Esophagus squamous epithelium (tissue), 5 donors: Measurements from ENCODE around the gene RHCE. TPM values are rescaled to one million over a fixed set of nuclear protein-coding genes. Genes with fewer than 3 reads are reported as not detected.
"Not testable (repeated sequence)": the region's sequence is repeated elsewhere in the genome, so short reads cannot be mapped to it uniquely, and the experiment has no call there.

Source experiments
- DNase-seq: peaks from one replicate; lab custom pipeline; 2025; lab: John Stamatoyannopoulos, UW
- H3K27ac ChIP-seq, 4 donors: fragments of 200-600 bp; sonication (generic); one replicate each; pipeline ENCODE4 v1.5.1; 2016 to 2019; ENCODE audit warnings: mild to moderate bottlenecking in 1 of 4
- H3K27me3 ChIP-seq, 4 donors: fragments of 200-600 bp; sonication (generic); 1 replicate in 3 of 4; 2 replicates in 1 of 4; pipeline versions ENCODE4 v1.5.1 to v1.6.0; 2017 to 2021; ENCODE audit warnings: antibody characterized with exemption in 1 of 4
- H3K36me3 ChIP-seq, 3 donors: fragments of 200-600 bp; sonication (generic); one replicate each; pipeline ENCODE4 v1.5.1; 2016 to 2019
- H3K4me1 ChIP-seq, 3 donors: fragments of 200-600 bp; sonication (generic); one replicate each; pipeline ENCODE4 v1.5.1; 2017 to 2019
- H3K4me3 ChIP-seq, 4 donors: fragments of 200-600 bp; sonication (generic); 1 replicate in 3 of 4; 2 replicates in 1 of 4; pipeline ENCODE4 v1.5.1; 2016 to 2019; ENCODE audit warnings: mild to moderate bottlenecking in 2 of 4, moderate library complexity in 1 of 4
- H3K9me3 ChIP-seq, 3 donors: fragments of 200-600 bp; sonication (generic); one replicate each; pipeline ENCODE4 v1.5.1; 2016 to 2019
- WGBS, 2 donors: methylation state at CpG; one replicate each; pipeline ENCODE4 v1.1.5; 2018; 5-methylcytosine and 5-hydroxymethylcytosine counted together
- intact Hi-C: fragments of 100-400 bp; cut with DNase I; formaldehyde crosslinking; loops from one replicate; pipeline ENCODE4 v1.15.0; 2022
- total RNA-seq, 4 donors: library from RNA; depleted of rRNA; stranded (reverse); fragments of >200 nt; gene quantifications; one replicate each; pipeline ENCODE4 v1.1.0, GENCODE V29; 2016
- TF ChIP-seq, protein P1 (sequence below), 6 experiments: fragments of 450-650 bp in 4 of 6; fragments of 200-600 bp in 2 of 6; sonication (generic) in 2 of 6; IDR thresholded peaks; one replicate each; pipeline ENCODE4 v1.5.1; 2016 to 2019; ENCODE audit warnings: antibody characterized with exemption in 6 of 6, mild to moderate bottlenecking in 4 of 6, moderate library complexity in 4 of 6
- donor health status: DM: yes; HTN: yes; CAD: no.

Gene RHCE
- total RNA-seq, 4 donors from 2014 or later: 0.27 to 0.38 TPM; not detected in 2

- H3K36me3 ChIP-seq, H3K9me3 ChIP-seq, DNase-seq, H3K4me1 ChIP-seq, H3K27me3 ChIP-seq, H3K27ac ChIP-seq, H3K4me3 ChIP-seq: not testable (repeated sequence)
- intact Hi-C loops: loop anchor here (5.0 kb wide), 1 partner anchor 127 kb away; no protein-coding TSS in a partner anchor
- no CpG with 5 or more reads among the region's 1 CpG for WGBS, 2 donors
These were observed 6.0 kb downstream of the RHCE start for GRCh38 chr1:25414578-25414977.

DNA sequence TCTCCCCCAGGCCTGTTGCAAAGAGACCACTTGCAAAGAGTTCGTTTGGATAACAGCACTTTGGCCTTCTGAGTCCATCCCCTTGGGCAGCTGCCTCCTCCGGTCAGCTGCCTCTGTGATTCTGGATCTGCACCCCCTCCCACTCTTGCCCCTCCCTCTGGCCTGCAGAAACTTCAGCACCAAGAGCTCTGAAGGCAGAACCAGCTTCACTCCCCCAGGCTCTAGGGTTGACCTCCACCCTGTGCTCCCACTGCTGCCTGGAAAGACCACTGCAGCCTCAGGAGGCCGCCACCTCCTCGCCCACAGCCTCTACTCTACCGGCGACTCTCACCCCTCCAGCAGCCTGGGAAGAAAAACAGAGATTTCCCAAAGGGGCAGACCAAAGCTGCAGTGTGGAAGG is 6.5 kb downstream of the RHCE start:
- not testable (repeated sequence) for H3K27ac ChIP-seq, DNase-seq, H3K4me1 ChIP-seq, H3K27me3 ChIP-seq, H3K4me3 ChIP-seq, H3K36me3 ChIP-seq, H3K9me3 ChIP-seq
- intact Hi-C loops: loop anchor here (5.0 kb wide), 1 partner anchor 127 kb away; no protein-coding TSS in a partner anchor
- WGBS, 2 donors: 100% methylated on average over 1 of the region's 6 CpGs; no CpG with 5 or more reads in 1 of the 2 donors

- H3K4me3 ChIP-seq, H3K36me3 ChIP-seq, DNase-seq, H3K27ac ChIP-seq, H3K9me3 ChIP-seq, H3K27me3 ChIP-seq, H3K4me1 ChIP-seq: not testable (repeated sequence)
- WGBS, 2 donors: 86 to 99% methylated on average over 5 to 7 of the region's 14 CpGs
- intact Hi-C loops: loop anchor here (5.0 kb wide), 1 partner anchor 126 kb away; no protein-coding TSS in a partner anchor
These were observed 7.6 kb downstream of the RHCE start for GRCh38 chr1:25412872-25413623.

DNA sequence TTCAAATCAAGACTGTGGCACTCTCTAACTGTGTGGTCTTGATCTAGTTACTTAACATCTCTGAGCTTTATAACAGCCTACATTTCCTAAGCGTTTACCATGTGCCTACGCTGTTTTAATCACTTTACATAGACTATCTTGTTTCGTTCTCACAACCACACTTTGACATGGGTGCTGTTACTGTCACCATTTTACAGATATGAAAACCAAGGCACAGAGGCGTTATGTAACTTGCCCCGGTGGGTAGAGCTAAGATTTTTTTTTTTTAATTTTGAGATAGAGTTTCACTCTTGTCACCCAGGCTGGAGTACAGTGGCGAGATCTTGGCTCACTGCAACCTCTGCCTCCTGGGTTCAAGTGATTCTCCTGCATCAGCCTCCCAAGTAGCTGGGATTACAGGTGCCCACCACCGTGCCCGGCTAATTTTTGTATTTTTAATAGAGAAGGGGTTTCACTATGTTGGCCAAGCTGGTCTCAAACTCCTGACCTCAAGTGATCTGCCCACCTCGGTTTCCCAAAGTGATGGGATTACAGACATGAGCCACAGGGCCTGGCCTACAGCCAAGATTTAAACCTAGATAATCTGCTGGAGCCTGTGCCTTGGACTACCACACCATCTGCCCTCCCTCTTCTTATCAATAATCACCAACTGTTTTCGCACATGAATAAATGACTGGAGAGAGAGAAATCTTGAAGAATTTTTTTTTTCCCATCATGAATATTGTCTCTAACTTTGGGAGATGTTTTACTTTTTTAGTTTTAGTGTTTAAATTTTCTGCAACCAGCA is 10.8 kb downstream of the RHCE start:
- H3K4me1 ChIP-seq, H3K4me3 ChIP-seq, H3K36me3 ChIP-seq, H3K9me3 ChIP-seq, DNase-seq, H3K27me3 ChIP-seq, H3K27ac ChIP-seq: not testable (repeated sequence)
- intact Hi-C loops: loop anchor here (5.0 to 10.0 kb wide), 2 partner anchors 115 to 123 kb away; no protein-coding TSS in a partner anchor
- WGBS, 2 donors: 83 to 88% methylated on average over 8 to 10 of the region's 10 CpGs

GRCh38 chr1:25405731-25406305 is 14.8 kb downstream of the RHCE start:
- DNase-seq, H3K9me3 ChIP-seq, H3K4me1 ChIP-seq, H3K27me3 ChIP-seq, H3K36me3 ChIP-seq, H3K27ac ChIP-seq, H3K4me3 ChIP-seq: not testable (repeated sequence)
- 87 to 92% methylated on average over 2 to 7 of the region's 12 CpGs for WGBS, 2 donors
- intact Hi-C loops: loop anchor here (10.0 kb wide), 1 partner anchor 119 kb away; no protein-coding TSS in a partner anchor

- not testable (repeated sequence) for H3K9me3 ChIP-seq, H3K36me3 ChIP-seq, DNase-seq, H3K4me3 ChIP-seq, H3K4me1 ChIP-seq, H3K27me3 ChIP-seq, H3K27ac ChIP-seq
- 28 to 35% methylated on average over 2 to 3 of the region's 8 CpGs for WGBS, 2 donors
- TF ChIP-seq, protein P1, sequence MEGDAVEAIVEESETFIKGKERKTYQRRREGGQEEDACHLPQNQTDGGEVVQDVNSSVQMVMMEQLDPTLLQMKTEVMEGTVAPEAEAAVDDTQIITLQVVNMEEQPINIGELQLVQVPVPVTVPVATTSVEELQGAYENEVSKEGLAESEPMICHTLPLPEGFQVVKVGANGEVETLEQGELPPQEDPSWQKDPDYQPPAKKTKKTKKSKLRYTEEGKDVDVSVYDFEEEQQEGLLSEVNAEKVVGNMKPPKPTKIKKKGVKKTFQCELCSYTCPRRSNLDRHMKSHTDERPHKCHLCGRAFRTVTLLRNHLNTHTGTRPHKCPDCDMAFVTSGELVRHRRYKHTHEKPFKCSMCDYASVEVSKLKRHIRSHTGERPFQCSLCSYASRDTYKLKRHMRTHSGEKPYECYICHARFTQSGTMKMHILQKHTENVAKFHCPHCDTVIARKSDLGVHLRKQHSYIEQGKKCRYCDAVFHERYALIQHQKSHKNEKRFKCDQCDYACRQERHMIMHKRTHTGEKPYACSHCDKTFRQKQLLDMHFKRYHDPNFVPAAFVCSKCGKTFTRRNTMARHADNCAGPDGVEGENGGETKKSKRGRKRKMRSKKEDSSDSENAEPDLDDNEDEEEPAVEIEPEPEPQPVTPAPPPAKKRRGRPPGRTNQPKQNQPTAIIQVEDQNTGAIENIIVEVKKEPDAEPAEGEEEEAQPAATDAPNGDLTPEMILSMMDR (IDR thresholded peaks at IDR 0.05): peak in 3 of 6 experiments; percentile 18 to 29 (median 23)
- intact Hi-C loops: loop anchor here (10.0 kb wide), 1 partner anchor 122 kb away; no protein-coding TSS in a partner anchor
These were observed 17.4 kb downstream of the RHCE start for GRCh38 chr1:25402947-25403803.

DNA sequence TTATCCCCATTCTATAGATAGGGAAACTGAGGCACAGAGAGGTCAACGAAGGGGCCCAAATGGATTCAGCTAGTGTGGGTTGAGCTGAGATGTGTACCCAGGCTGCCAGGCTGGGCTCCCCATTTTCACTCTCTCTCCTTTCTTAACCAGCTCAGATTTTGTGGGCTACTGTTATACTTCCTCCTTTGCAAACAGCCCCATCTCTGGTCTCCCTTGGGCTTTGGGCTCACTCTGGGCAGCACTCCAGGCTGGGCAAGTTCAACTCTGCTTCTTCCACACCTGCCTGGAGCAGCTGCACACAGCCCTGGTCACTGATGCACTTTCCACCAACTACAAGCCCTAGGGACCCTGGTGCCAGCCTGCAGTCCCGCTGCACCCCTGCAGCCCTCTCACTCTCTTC is 22.5 kb downstream of the RHCE start:
- H3K4me1 ChIP-seq, DNase-seq, H3K36me3 ChIP-seq, H3K9me3 ChIP-seq, H3K27ac ChIP-seq, H3K4me3 ChIP-seq, H3K27me3 ChIP-seq, intact Hi-C loops: not testable (repeated sequence)
- WGBS, 2 donors: no CpG with 5 or more reads among the region's 2 CpGs

DNA sequence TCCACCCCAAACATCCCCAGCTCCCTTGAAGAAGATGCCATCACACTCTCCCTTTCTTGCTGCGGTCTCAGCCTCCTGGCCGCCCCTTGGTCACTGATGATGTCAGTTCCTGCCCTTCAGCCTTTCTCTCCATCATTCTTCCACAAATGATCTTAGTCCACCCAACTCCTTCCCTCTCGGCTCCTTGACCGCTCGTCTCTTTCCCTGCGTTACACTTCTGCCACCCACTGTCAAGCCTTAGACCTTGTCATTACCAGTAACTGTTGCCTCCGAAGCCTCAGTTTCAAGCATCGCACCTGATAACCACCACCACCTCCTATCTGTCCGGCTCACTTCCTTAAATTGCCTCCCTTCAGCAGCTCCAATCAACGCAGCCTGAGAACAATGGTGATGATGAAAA is 23.1 kb downstream of the RHCE start:
- H3K4me1 ChIP-seq, H3K27me3 ChIP-seq, H3K27ac ChIP-seq, intact Hi-C loops, DNase-seq, H3K36me3 ChIP-seq, H3K9me3 ChIP-seq, H3K4me3 ChIP-seq: not testable (repeated sequence)
- 71 to 87% methylated on average over 5 to 6 of the region's 10 CpGs for WGBS, 2 donors
